Activated CD4-positive, CD25-positive, alpha-beta regulatory T cell treated with anti-CD3 and anti-CD28 coated beads, Interleukin-2, amount 50 U/mL, for 16 hours (primary cell): ENCODE data around the gene PCDHA13.
"Not testable (repeated sequence)": the region's sequence is repeated elsewhere in the genome, so short reads cannot be mapped to it uniquely, and the experiment has no call there.

Experiments used
- DNase-seq: peaks from one replicate; pipeline ENCODE4 v3.0.0-alpha.2; 2020; ENCODE audit warnings: low read depth, low spot score

Gene PCDHA13, protein sequence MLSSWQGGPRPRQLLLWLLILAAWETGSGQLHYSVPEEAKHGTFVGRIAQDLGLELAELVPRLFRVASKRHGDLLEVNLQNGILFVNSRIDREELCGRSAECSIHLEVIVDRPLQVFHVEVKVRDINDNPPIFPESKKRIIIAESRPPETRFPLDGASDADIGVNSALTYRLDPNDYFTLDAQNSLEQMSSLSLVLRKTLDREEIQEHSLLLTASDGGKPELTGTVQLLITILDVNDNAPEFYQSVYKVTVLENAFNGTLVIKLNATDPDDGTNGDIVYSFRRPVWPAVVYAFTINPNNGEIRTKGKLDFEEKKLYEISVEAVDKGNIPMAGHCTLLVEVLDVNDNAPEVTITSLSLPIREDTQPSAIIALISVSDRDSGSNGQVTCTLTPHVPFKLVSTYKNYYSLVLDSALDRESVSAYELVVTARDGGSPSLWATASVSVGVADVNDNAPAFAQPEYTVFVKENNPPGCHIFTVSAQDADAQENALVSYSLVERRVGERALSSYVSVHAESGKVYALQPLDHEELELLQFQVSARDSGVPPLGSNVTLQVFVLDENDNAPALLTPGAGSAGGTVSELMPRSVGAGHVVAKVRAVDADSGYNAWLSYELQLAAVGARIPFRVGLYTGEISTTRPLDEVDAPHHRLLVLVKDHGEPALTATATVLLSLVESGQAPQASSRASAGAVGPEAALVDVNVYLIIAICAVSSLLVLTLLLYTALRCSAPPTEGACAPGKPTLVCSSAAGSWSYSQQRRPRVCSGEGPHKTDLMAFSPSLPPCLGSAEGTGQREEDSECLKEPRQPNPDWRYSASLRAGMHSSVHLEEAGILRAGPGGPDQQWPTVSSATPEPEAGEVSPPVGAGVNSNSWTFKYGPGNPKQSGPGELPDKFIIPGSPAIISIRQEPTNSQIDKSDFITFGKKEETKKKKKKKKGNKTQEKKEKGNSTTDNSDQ

DNA sequence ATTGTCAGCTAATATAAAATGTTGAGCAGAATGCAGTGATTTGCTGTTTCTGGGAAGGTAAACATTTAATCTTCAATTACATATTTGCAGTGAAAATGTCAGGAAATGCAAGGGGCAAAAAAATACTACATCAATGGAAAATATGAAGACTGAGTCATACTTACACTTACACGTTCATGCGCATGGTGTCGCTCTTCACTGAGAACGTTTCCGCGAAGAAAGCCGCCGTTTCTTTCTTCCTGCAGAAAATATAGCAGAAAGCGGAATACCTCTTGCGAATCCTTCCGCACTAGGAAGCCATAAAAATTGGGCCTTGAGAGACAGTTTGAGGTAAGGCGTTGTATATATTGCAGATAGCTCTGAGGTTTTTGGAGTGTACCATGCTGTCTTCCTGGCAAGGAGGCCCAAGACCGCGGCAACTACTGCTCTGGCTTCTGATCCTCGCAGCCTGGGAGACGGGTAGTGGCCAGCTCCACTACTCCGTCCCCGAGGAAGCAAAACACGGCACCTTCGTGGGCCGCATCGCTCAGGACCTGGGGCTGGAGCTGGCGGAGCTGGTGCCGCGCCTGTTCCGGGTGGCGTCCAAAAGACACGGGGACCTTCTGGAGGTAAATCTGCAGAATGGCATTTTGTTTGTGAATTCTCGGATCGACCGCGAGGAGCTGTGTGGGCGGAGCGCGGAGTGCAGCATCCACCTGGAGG lies at the start of gene PCDHA13:
PCDHA13 (plus strand) TSS at position 236 of the 702 bp plus-strand sequence; CDS start at position 381, 145 bp downstream.
- DNase-seq = no peak

DNA sequence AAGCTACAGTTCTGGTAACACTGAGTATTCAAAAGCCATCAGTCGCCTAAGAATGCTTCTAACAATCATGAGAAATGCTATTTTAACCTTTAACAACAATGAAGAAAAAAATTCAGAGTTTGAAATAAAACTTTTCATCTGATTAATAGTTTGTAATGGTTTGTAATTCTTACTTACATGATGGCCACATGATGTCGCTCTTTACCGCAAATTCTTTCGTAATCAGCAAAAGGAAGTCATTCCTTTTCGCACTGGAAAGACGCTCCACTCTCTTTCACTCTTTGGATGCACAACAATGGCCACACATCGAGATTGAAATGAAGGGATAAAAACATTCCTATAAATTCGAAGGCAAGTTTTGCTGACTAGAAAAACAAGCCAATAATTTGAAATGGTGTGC lies 47.9 kb upstream of the PCDHA13 start, which contains the start of gene PCDHA7:
PCDHA7 (plus strand) TSS at position 277 of the 400 bp plus-strand sequence; CDS start at position 392, 115 bp downstream.
- DNase-seq = no peak

DNA sequence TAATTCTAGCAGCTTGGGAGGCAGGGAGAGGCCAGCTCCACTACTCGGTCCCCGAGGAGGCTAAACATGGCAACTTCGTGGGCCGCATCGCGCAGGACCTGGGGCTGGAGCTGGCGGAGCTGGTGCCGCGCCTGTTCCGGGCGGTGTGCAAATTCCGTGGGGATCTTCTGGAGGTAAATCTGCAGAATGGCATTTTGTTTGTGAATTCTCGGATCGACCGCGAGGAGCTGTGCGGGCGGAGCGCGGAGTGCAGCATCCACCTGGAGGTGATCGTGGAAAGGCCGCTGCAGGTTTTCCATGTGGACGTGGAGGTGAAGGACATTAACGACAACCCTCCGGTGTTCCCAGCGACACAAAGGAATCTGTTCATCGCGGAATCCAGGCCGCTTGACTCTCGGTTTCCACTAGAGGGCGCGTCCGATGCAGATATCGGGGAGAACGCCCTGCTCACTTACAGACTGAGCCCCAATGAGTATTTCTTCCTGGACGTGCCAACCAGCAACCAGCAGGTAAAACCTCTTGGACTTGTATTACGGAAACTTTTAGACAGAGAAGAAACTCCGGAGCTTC lies 47.4 kb upstream of the PCDHA13 start:
- DNase-seq = not testable (repeated sequence)

DNA sequence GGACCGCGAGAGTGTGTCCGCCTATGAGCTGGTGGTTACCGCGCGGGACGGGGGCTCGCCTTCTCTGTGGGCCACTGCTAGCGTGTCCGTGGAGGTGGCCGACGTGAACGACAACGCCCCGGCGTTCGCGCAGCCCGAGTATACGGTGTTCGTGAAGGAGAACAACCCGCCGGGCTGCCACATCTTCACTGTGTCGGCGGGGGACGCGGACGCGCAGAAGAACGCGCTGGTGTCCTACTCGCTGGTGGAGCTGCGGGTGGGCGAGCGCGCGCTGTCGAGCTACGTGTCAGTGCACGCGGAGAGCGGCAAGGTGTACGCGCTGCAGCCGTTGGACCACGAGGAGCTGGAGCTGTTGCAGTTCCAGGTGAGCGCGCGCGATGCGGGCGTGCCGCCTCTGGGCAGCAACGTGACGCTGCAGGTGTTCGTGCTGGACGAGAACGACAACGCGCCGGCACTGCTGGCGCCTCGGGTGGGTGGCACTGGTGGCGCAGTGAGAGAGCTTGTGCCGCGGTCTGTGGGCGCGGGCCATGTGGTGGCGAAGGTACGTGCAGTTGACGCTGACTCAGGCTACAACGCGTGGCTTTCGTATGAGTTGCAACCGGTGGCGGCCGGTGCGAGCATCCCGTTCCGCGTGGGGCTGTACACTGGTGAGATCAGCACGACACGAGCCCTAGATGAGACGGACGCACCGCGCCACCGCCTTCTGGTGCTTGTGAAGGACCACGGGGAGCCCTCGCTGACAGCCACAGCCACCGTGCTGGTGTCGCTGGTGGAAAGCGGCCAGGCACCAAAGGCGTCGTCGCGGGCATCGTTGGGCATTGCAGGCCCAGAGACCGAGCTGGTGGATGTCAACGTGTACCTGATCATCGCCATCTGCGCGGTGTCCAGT lies 46.1 kb upstream of the PCDHA13 start:
- DNase-seq = no peak

DNA sequence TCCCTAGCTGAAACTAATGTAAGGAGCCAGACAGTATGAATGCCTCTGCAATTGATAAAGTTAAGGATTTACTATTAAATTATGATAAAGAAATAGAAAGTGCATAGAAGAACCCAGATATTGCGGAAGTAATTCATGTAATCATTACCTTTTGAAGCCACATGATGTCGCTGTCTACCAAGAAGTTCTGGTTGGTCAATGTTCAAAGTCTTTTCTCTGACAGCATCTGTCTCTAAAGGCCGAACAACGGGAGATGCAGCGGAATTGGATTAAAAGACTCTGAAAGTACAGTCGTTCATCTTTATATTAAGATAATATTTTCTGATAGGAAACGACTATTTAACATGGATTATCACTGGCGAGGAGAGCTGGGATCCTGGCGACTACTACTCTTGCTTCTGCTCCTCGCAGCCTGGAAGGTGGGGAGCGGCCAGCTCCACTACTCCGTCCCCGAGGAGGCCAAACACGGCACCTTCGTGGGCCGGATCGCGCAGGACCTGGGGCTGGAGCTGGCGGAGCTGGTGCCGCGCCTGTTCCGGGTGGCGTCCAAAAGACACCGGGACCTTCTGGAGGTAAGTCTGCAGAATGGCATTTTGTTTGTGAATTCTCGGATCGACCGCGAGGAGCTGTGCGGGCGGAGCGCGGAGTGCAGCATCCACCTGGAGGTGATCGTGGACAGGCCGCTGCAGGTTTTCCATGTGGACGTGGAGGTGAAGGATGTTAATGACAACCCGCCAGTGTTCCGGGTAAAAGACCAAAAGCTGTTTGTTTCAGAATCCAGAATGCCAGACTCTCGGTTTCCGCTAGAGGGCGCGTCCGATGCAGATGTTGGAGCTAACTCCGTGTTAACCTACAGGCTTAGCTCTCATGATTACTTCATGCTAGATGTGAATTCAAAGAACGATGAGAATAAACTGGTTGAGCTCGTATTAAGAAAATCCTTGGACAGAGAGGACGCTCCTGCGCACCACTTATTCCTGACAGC lies 40.7 kb upstream of the PCDHA13 start, which contains the start of gene PCDHA8:
PCDHA8 (plus strand) TSS at position 210 of the 985 bp plus-strand sequence; CDS start at position 345, 135 bp downstream.
- DNase-seq = no peak

DNA sequence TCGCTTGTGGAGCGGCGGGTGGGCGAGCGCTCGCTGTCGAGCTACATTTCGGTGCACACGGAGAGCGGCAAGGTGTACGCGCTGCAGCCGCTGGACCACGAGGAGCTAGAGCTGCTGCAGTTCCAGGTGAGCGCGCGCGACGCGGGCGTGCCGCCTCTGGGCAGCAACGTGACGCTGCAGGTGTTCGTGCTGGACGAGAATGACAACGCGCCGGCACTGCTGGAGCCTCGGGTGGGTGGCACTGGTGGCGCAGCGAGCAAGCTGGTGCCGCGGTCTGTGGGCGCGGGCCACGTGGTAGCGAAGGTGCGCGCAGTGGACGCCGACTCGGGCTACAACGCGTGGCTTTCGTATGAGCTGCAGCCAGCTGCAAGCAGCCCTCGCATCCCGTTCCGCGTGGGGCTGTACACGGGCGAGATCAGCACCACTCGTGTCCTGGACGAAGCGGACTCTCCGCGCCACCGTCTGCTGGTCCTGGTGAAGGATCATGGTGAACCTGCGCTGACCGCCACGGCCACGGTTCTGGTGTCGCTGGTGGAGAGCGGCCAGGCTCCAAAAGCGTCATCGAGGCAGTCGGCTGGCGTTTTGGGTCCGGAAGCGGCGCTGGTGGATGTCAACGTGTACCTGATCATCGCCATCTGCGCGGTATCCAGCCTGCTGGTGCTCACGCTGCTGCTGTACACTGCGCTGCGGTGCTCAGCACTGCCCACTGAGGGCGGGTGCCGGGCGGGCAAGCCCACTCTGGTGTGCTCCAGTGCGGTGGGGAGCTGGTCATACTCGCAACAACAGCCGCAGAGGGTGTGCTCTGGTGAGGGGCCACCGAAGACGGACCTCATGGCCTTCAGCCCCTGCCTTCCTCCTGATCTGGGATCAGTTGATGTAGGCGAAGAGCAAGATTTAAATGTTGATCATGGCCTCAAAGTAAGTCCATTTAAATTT lies 38.9 kb upstream of the PCDHA13 start:
- DNase-seq = no peak

DNA sequence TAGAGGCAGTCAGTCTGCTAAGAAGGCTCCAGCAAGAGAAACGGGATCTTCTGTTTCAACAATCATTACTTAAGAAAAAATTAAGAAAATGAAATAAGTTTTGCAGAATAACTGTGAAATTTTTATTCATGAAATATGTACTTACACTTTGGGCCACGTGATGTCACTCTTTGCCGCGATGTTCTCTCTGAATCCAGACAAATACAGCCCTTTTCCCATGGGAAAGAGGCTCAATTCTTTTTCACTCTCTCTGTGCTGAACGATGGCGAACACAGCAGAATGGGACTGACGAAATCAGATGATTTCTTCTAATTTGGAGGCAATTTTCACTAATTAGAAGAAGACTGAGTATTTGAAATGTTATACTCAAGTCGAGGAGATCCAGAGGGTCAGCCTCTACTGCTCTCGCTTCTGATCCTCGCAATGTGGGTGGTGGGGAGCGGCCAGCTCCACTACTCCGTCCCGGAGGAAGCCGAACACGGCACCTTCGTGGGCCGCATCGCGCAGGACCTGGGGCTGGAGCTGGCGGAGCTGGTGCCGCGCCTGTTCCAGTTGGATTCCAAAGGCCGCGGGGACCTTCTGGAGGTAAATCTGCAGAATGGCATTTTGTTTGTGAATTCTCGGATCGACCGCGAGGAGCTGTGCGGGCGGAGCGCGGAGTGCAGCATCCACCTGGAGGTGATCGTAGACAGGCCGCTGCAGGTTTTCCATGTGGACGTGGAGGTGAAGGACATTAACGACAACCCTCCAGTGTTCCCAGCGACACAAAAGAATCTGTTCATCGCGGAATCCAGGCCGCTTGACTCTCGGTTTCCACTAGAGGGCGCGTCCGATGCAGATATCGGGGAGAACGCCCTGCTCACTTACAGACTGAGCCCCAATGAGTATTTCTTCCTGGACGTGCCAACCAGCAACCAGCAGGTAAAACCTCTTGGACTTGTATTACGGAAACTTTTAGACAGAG lies 33.5 kb upstream of the PCDHA13 start, which contains the start of gene PCDHA9:
PCDHA9 (plus strand) TSS at position 244 of the 964 bp plus-strand sequence; CDS start at position 358, 114 bp downstream.
- not testable (repeated sequence) for DNase-seq

DNA sequence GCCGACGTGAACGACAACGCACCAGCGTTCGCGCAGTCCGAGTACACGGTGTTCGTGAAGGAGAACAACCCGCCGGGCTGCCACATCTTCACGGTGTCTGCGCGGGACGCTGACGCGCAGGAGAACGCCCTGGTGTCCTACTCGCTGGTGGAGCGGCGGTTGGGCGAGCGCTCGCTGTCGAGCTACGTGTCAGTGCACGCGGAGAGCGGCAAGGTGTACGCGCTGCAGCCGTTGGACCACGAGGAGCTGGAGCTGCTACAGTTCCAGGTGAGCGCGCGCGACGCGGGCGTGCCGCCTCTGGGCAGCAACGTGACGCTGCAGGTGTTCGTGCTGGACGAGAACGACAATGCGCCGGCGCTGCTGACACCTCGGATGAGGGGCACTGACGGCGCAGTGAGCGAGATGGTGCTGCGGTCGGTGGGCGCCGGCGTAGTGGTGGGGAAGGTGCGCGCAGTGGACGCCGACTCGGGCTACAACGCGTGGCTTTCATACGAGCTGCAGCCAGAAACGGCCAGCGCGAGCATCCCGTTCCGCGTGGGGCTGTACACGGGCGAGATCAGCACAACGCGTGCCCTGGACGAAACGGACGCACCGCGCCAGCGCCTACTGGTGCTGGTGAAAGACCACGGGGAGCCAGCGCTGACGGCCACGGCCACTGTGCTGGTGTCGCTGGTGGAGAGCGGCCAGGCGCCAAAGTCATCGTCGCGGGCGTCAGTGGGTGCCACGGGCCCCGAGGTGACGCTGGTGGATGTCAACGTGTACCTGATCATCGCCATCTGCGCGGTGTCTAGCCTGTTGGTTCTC lies 31.9 kb upstream of the PCDHA13 start:
- not testable (repeated sequence) for DNase-seq

DNA sequence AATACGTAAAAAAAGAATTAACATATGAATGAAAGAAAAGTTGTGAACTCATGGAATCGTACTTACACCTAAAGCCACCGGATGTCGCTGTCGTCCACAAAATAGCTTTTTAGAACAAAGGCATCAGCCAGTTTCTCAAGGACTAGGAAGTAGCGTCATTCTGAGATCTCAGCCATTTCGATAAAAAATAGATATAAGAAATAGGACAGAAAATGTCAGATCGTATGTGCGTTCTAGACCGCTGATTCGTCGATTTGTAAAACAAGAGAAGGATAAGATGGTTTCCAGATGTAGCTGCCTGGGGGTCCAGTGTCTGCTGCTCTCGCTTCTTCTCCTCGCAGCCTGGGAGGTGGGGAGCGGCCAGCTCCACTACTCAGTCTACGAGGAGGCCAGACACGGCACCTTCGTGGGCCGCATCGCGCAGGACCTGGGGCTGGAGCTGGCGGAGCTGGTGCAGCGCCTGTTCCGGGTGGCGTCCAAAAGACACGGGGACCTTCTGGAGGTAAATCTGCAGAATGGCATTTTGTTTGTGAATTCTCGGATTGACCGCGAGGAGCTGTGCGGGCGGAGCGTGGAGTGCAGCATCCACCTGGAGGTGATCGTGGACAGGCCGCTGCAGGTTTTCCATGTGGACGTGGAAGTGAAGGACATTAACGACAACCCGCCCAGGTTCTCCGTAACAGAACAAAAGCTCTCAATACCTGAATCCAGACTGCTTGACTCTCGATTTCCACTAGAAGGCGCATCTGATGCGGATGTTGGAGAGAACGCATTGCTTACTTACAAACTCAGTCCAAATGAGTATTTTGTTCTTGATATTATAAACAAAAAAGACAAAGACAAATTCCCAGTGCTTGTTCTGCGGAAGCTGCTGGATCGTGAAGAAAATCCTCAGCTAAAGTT lies 25.9 kb upstream of the PCDHA13 start, which contains the start of gene PCDHA10:
PCDHA10 (plus strand) TSS at position 126 of the 903 bp plus-strand sequence; CDS start at position 278, 152 bp downstream.
- DNase-seq = no peak

DNA sequence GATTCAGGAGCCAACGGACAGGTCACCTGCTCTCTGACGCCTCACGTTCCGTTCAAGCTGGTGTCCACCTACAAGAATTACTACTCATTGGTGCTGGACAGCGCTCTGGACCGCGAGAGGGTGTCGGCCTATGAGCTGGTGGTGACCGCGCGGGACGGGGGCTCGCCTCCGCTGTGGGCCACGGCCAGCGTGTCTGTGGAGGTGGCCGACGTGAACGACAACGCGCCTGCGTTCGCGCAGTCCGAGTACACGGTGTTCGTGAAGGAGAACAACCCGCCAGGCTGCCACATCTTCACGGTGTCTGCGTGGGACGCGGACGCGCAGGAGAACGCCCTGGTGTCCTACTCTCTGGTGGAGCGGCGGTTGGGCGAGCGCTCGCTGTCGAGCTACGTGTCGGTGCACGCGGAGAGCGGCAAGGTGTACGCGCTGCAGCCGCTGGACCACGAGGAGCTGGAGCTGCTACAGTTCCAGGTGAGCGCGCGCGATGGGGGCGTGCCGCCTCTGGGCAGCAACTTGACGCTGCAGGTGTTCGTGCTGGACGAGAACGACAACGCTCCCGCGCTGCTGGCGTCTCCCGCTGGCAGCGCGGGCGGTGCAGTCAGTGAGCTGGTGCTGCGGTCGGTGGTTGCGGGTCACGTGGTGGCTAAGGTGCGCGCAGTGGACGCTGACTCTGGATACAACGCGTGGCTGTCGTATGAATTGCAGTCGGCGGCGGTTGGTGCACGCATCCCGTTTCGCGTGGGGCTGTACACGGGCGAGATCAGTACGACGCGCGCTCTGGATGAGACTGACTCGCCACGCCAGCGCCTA lies 24.5 kb upstream of the PCDHA13 start:
- no peak for DNase-seq

DNA sequence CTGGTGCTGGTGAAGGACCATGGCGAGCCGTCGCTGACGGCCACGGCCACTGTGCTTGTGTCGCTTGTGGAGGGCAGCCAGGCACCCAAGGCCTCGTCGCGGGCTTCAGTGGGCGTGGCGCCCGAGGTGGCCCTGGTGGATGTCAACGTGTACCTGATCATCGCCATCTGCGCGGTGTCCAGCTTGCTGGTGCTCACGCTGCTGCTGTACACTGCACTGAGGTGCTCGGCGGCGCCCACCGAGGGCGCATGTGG lies 24.0 kb upstream of the PCDHA13 start:
- no peak for DNase-seq

DNA sequence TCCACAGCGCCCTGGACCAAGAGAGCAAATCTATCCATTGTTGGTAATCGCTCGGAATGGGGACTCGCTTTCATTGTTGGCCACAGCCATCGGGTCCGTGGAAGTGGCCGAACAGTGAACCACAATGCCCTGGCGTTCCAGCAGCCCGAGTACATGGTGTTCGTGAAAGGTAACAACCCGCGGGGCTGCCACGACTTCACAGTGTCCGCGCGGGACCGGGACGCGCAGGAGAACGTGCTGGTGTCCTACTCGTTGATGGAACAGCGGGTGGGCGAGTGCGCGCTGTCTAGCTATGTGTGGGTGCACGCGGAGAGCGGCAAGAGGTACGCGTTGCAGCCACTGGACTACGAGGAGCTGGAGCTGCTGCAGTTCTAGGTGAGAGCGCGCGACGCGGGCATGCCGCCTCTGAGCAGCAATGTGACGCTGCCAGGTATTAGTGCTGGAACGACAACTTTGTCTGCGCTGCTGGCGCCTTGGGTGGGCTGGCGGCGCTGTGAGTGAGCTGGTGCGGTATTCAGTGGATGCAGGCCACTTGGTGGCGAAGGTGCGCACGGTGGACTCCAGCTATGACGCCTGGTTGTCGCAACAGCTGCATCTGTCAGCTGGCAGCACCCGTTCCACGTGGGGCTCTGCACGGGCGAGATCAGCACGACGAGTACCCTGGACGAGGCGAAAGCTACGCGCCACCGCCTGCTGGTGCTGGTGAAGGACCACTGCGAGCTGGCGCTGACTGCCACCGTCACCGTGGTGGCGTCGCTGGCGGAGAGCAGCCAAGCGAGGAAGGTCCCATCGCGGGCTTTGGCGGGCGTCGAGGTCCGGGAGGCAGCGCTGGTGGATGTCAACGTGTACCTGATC lies 19.3 kb upstream of the PCDHA13 start:
- no peak for DNase-seq
